ENCODE data around the gene STAM.
"Not testable (repeated sequence)": the region's sequence is repeated elsewhere in the genome, so short reads cannot be mapped to it uniquely, and the experiment has no call there.

Gene STAM

GRCh38 chr10:17710181-17710580, 66.2 kb downstream of the STAM start:
- in situ Hi-C loops (cut with MboI; ENCODE audit: low pct_unique_long_range_greater_than_20kb, low sequenced_read_pairs, unreplicated experiment), result no loop called here
- no peak for DNase-seq (ENCODE audit: low spot score)
- TF ChIP-seq CTCF (IDR thresholded peaks at IDR 0.05; ENCODE audit: extremely low read depth, insufficient read depth, missing control alignments), result no peak

GRCh38 chr10:17712053-17712452, 68.1 kb downstream of the STAM start:
- in situ Hi-C loops (cut with MboI; ENCODE audit: low pct_unique_long_range_greater_than_20kb, low sequenced_read_pairs, unreplicated experiment), result no loop called here
- no peak for TF ChIP-seq CTCF (IDR thresholded peaks at IDR 0.05; ENCODE audit: extremely low read depth, insufficient read depth, missing control alignments)
- no peak for DNase-seq (ENCODE audit: low spot score)

GRCh38 chr10:17712717-17713471, 68.9 kb downstream of the STAM start:
- no peak for TF ChIP-seq CTCF (IDR thresholded peaks at IDR 0.05; ENCODE audit: extremely low read depth, insufficient read depth, missing control alignments)

GRCh38 chr10:17713758-17714157, 69.8 kb downstream of the STAM start:
- no peak for TF ChIP-seq CTCF (IDR thresholded peaks at IDR 0.05; ENCODE audit: extremely low read depth, insufficient read depth, missing control alignments)
- in situ Hi-C loops (cut with MboI; ENCODE audit: low pct_unique_long_range_greater_than_20kb, low sequenced_read_pairs, unreplicated experiment), result no loop called here
- DNase-seq (ENCODE audit: low spot score), result no peak

More at GRCh38 chr10:17712717-17713471, 68.9 kb downstream of the STAM start:
- no peak for DNase-seq (ENCODE audit: low spot score)
- in situ Hi-C loops (cut with MboI; ENCODE audit: low pct_unique_long_range_greater_than_20kb, low sequenced_read_pairs, unreplicated experiment), result no loop called here

GRCh38 chr10:17716161-17716560, 72.2 kb downstream of the STAM start:
- in situ Hi-C loops (cut with MboI; ENCODE audit: low pct_unique_long_range_greater_than_20kb, low sequenced_read_pairs, unreplicated experiment), result no loop called here
- TF ChIP-seq CTCF (IDR thresholded peaks at IDR 0.05; ENCODE audit: extremely low read depth, insufficient read depth, missing control alignments), result no peak
- DNase-seq (ENCODE audit: low spot score), result no peak

- in situ Hi-C loops (cut with MboI; ENCODE audit: low pct_unique_long_range_greater_than_20kb, low sequenced_read_pairs, unreplicated experiment); DNase-seq (ENCODE audit: low spot score): not testable (repeated sequence)
Observed at GRCh38 chr10:17722317-17723014, 78.5 kb downstream of the STAM start.

GRCh38 chr10:17725703-17726102, 81.8 kb downstream of the STAM start:
- TF ChIP-seq CTCF (IDR thresholded peaks at IDR 0.05; ENCODE audit: extremely low read depth, insufficient read depth, missing control alignments), result no peak
- in situ Hi-C loops (cut with MboI; ENCODE audit: low pct_unique_long_range_greater_than_20kb, low sequenced_read_pairs, unreplicated experiment), result no loop called here
- DNase-seq (ENCODE audit: low spot score), result no peak
